Trophoblast cell (in vitro differentiated cells and primary cell): ENCODE data around the gene RAB24.
"Not testable (repeated sequence)": the region's sequence is repeated elsewhere in the genome, so short reads cannot be mapped to it uniquely, and the experiment has no call there.

Experiments
- DNase-seq, 2 donors: peaks; one replicate each; pipeline ENCODE4 v3.0.0-alpha.2; 2016
- H2AFZ ChIP-seq: 2 replicates; pipeline ENCODE4 v1.6.1; 2013; ENCODE audit warnings: low read length, moderate library complexity, mild to moderate bottlenecking; ENCODE audit not compliant: insufficient read depth, poor library complexity
- H2AK5ac ChIP-seq: 2 replicates; pipeline ENCODE4 v1.6.1; 2013; ENCODE audit warnings: mild to moderate bottlenecking, low read length
- H2BK120ac ChIP-seq: 2 replicates; pipeline ENCODE4 v1.6.1; 2013; ENCODE audit warnings: low read length, mild to moderate bottlenecking, moderate library complexity; ENCODE audit not compliant: insufficient read depth, poor library complexity
- H2BK12ac ChIP-seq: 2 replicates; pipeline ENCODE4 v1.6.1; 2013; ENCODE audit warnings: mild to moderate bottlenecking, low read length, moderate library complexity
- H2BK5ac ChIP-seq: 2 replicates; pipeline ENCODE4 v1.6.1; 2013; ENCODE audit warnings: low read length, low read depth, moderate library complexity, mild to moderate bottlenecking; ENCODE audit not compliant: poor library complexity
- H3K14ac ChIP-seq: 2 replicates; pipeline ENCODE4 v1.6.1; 2013; ENCODE audit warnings: mild to moderate bottlenecking, low read length
- H3K18ac ChIP-seq: 2 replicates; pipeline ENCODE4 v1.6.1; 2013; ENCODE audit warnings: mild to moderate bottlenecking, low read length
- H3K23ac ChIP-seq: 2 replicates; pipeline ENCODE4 v1.6.1; 2013; ENCODE audit warnings: low read length
- H3K27ac ChIP-seq: 2 replicates; pipeline ENCODE4 v1.5.1; 2013; ENCODE audit warnings: low read depth, mild to moderate bottlenecking, inconsistent platforms, low read length, moderate library complexity
- H3K27me3 ChIP-seq: 2 replicates; pipeline ENCODE4 v1.6.1; 2013; ENCODE audit warnings: inconsistent platforms, mild to moderate bottlenecking, low read length, moderate library complexity; ENCODE audit not compliant: insufficient read depth
- H3K36me3 ChIP-seq, 2 experiments: 1 replicate in 1 of 2; 2 replicates in 1 of 2; pipeline ENCODE4 v1.6.1; 2013; ENCODE audit warnings: low read length in 2 of 2, mild to moderate bottlenecking in 2 of 2, moderate library complexity in 1 of 2; ENCODE audit not compliant: insufficient read depth in 2 of 2, control insufficient read depth in 1 of 2
- H3K4ac ChIP-seq: 2 replicates; pipeline ENCODE4 v1.6.1; 2013; ENCODE audit warnings: low read depth, mild to moderate bottlenecking, low read length, moderate library complexity
- H3K4me1 ChIP-seq, 2 experiments: 1 replicate in 1 of 2; 2 replicates in 1 of 2; pipeline ENCODE4 v1.6.1; 2013; ENCODE audit warnings: low read length in 2 of 2, mild to moderate bottlenecking in 2 of 2, moderate library complexity in 1 of 2; ENCODE audit not compliant: insufficient read depth in 2 of 2, control insufficient read depth in 1 of 2
- H3K4me2 ChIP-seq: 2 replicates; pipeline ENCODE4 v1.6.1; 2013; ENCODE audit warnings: inconsistent platforms, mild to moderate bottlenecking, low read length, moderate library complexity
- H3K4me3 ChIP-seq: 2 replicates; pipeline ENCODE4 v1.5.1; 2013; ENCODE audit warnings: mild to moderate bottlenecking, low read depth, low read length, inconsistent platforms
- H3K79me1 ChIP-seq: one replicate; pipeline ENCODE4 v1.6.1; 2013; ENCODE audit warnings: low read length
- H3K79me2 ChIP-seq: 2 replicates; pipeline ENCODE4 v1.6.1; 2013; ENCODE audit warnings: low read length, mild to moderate bottlenecking; ENCODE audit not compliant: control insufficient read depth, insufficient read depth, poor library complexity
- H3K9ac ChIP-seq: 2 replicates; pipeline ENCODE4 v1.6.1; 2013; ENCODE audit warnings: mild to moderate bottlenecking, low read length
- H3K9me3 ChIP-seq: 2 replicates; pipeline ENCODE4 v1.6.1; 2013; ENCODE audit warnings: low read depth, mild to moderate bottlenecking, control low read depth, inconsistent platforms, low read length; ENCODE audit not compliant: insufficient read depth
- H4K12ac ChIP-seq: 2 replicates; pipeline ENCODE4 v1.6.1; 2013; ENCODE audit warnings: low read depth, mild to moderate bottlenecking, low read length, moderate library complexity
- H4K8ac ChIP-seq: 2 replicates; pipeline ENCODE4 v1.6.1; 2013; ENCODE audit warnings: low read depth, mild to moderate bottlenecking, low read length, moderate library complexity
- H4K91ac ChIP-seq: one replicate; pipeline ENCODE4 v1.6.1; 2013; ENCODE audit warnings: low read depth, mild to moderate bottlenecking, low read length, moderate library complexity
- WGBS: extraction: QIAGEN DNeasy Blood & Tissue Kit; methylation state at CpG from one replicate; pipeline ENCODE4 v1.1.7; 2013; ENCODE audit warnings: missing lambda C conversion rate; ENCODE audit not compliant: insufficient read length, insufficient coverage; ENCODE audit errors: extremely low coverage; 5-methylcytosine and 5-hydroxymethylcytosine counted together

Gene RAB24

DNA sequence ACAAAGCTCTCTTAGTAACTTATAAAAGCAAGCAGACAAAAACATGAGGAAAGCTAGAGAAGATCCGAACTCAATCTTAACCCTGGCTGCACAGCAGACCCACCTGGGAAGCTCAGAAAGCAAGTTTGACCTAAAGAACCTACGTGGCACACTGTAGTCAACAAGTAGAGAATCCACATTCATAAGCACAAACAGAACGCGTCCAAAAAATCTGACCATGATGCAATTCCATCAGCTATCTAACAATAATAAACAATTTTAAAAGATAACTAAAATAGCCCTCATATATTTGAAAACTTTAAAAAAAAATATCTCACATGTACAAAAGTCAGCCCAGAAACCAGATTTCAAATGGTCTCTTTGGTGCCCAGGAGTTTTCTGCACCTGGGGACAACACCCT lies 43.3 kb upstream of the RAB24 start:
- H3K18ac ChIP-seq: no peak overlapping the region
- H3K9ac ChIP-seq: no peak overlapping the region
- peaks cover 8% of the 10 kb centered on the region for H3K79me1 ChIP-seq
- no peak overlapping the region for H3K27ac ChIP-seq
- H2AK5ac ChIP-seq: no peak overlapping the region
- H3K4ac ChIP-seq: peak overlapping the region; percentile 57
- H4K12ac ChIP-seq: no peak overlapping the region
- H2BK5ac ChIP-seq: no peak overlapping the region
- no peak overlapping the region for H3K4me2 ChIP-seq
- no peak overlapping the region for H3K23ac ChIP-seq
- H3K4me1 ChIP-seq: peaks cover 9 to 13% of the 10 kb centered on the region in 2 experiments
- no peaks in the 10 kb centered on the region for H3K27me3 ChIP-seq
- no peak overlapping the region for H3K4me3 ChIP-seq
- no peak overlapping the region for H2BK12ac ChIP-seq
- no peak overlapping the region for H3K14ac ChIP-seq
- no peak overlapping the region for H4K8ac ChIP-seq
- H3K79me2 ChIP-seq: peaks cover 13% of the 10 kb centered on the region
- no peak overlapping the region for H4K91ac ChIP-seq
- peak in 1 of 2 donors; percentile 47 for DNase-seq
- peaks cover 9 to 16% of the 10 kb centered on the region in 2 experiments for H3K36me3 ChIP-seq
- H3K9me3 ChIP-seq: peaks cover 1% of the 10 kb centered on the region
- H2AFZ ChIP-seq: no peak overlapping the region
- H2BK120ac ChIP-seq: no peak overlapping the region
- no CpG with 5 or more reads among the region's 4 CpGs for WGBS

DNA sequence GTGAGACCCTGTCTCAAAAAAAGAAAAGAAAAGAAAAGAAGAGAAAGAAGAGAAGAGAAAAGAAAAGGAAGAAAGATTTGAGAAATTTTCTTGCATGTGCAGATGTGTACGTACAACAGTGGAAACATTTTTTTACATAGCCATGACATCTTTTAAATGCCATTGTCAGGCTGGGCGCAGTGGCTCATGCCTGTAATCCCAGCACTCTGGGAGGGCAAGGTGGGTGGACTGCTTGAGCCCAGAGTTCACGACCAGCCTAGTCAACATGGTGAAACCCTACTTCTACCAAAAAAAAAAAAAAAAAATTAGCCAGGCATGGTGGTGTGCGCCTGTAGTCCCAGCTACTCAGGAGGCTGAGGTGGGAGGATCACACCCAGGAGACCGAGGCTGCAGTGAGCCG lies 41.4 kb upstream of the RAB24 start:
- Histone ChIP-seq H3K79me1 (no peaks in the 10 kb centered on the region), H3K27ac (no peak overlapping the region), H2BK12ac (no peak overlapping the region), H3K14ac (no peak overlapping the region), H3K4me1 (peaks cover 0 to 2% of the 10 kb centered on the region in 2 experiments), H3K79me2 (peaks cover 3% of the 10 kb centered on the region), H3K36me3 (peaks cover 11 to 17% of the 10 kb centered on the region in 2 experiments), H3K23ac (no peak overlapping the region), H4K91ac (no peak overlapping the region), H2BK120ac (no peak overlapping the region), H2BK5ac (no peak overlapping the region), H3K9me3 (peaks cover 1% of the 10 kb centered on the region), H3K9ac (no peak overlapping the region), H3K4me2 (no peak overlapping the region), H4K12ac (no peak overlapping the region), H3K4me3 (no peak overlapping the region), H4K8ac (no peak overlapping the region), H2AK5ac (no peak overlapping the region), H3K4ac (no peak overlapping the region), H3K18ac (no peak overlapping the region), H3K27me3 (no peaks in the 10 kb centered on the region), H2AFZ (no peak overlapping the region)
- WGBS: no CpG with 5 or more reads among the region's 6 CpGs
- peak; percentile 78 to 81 for DNase-seq

DNA sequence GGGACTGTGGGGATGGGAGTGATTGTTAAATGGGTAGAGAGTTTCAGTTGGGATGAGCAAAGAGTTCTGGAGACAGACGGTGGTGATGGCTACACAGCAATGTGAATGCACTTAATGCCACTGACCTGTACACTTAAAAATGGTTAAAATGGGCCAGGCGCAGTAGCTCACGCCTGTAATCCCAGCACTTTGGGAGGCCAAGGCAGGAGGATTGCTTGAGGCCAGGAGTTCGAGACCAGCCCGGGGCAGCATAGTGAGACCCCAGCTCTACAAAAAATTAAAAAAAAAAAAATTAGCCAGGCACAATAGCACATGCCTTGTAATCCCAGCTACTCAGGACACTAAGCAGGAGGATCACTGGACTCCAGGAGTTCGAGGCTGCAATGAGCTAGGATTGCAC lies 40.3 kb upstream of the RAB24 start:
- H3K36me3 ChIP-seq: peaks cover 16 to 23% of the 10 kb centered on the region in 2 experiments
- H3K4ac ChIP-seq: no peak overlapping the region
- H3K14ac ChIP-seq: no peak overlapping the region
- H3K18ac ChIP-seq: no peak overlapping the region
- H3K27me3 ChIP-seq: no peaks in the 10 kb centered on the region
- no peaks in the 10 kb centered on the region for H3K79me1 ChIP-seq
- no peak overlapping the region for H3K4me3 ChIP-seq
- H4K91ac ChIP-seq: no peak overlapping the region
- no CpG with 5 or more reads among the region's 6 CpGs for WGBS
- H2BK5ac ChIP-seq: no peak overlapping the region
- peaks cover 3% of the 10 kb centered on the region for H3K79me2 ChIP-seq
- H4K8ac ChIP-seq: no peak overlapping the region
- H3K9ac ChIP-seq: no peak overlapping the region
- peaks cover 1% of the 10 kb centered on the region for H3K9me3 ChIP-seq
- no peak overlapping the region for H2BK120ac ChIP-seq
- no peak overlapping the region for H2AK5ac ChIP-seq
- H3K4me2 ChIP-seq: no peak overlapping the region
- H2BK12ac ChIP-seq: no peak overlapping the region
- H2AFZ ChIP-seq: no peak overlapping the region
- no peak overlapping the region for H4K12ac ChIP-seq
- H3K4me1 ChIP-seq: peaks cover 0 to 3% of the 10 kb centered on the region in 2 experiments
- DNase-seq: no peak
- no peak overlapping the region for H3K23ac ChIP-seq
- no peak overlapping the region for H3K27ac ChIP-seq

DNA sequence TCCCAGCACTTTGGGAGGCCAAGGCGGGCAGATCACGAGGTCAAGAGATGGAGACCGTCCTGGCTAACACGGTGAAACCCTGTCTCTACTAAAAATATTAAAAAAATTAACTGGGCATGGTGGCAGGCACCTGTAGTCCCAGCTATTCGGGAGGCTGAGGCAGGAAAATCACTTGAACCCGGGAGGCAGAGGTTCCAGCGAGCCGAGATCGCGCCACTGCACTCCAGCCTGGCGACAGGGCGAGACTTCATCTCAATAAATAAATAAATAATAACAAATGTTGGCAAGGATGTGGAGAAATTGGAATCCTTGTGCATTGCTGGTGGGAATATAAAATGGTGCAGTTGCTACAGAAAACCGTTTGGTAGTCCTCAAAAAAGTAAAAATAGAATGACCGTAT lies 39.5 kb upstream of the RAB24 start:
- no CpG with 5 or more reads among the region's 14 CpGs for WGBS
- not testable (repeated sequence) for H3K9ac ChIP-seq, H2AK5ac ChIP-seq

More for the DNA sequence above, 39.5 kb upstream of the RAB24 start:
- not testable (repeated sequence) for H3K79me2 ChIP-seq, H4K12ac ChIP-seq, H3K4me3 ChIP-seq, H3K23ac ChIP-seq, H3K27ac ChIP-seq, H3K9me3 ChIP-seq, H2BK5ac ChIP-seq, H3K79me1 ChIP-seq, H4K91ac ChIP-seq, H3K4ac ChIP-seq, H2BK12ac ChIP-seq, DNase-seq, H2BK120ac ChIP-seq, H4K8ac ChIP-seq, H2AFZ ChIP-seq, H3K4me1 ChIP-seq, H3K14ac ChIP-seq, H3K4me2 ChIP-seq, H3K18ac ChIP-seq, H3K27me3 ChIP-seq
- H3K36me3 ChIP-seq: peaks cover 24 to 31% of the 10 kb centered on the region in 2 experiments
